SU-DHL-6 (cell line): ENCODE results near the gene NFIB.

Source experiments
- H2AFZ ChIP-seq: fragments of 200-600 bp; sonication (generic); 2 replicates; pipeline ENCODE4 v1.6.1; 2014; ENCODE audit warnings: low read depth, mild to moderate bottlenecking, moderate library complexity, mixed read lengths, antibody characterized with exemption, low read length; ENCODE audit not compliant: severe bottlenecking
- H3F3A ChIP-seq: fragments of 200-600 bp; shearing (Covaris generic); 2 replicates; pipeline ENCODE4 v1.6.0; 2016; ENCODE audit warnings: antibody characterized with exemption, mild to moderate bottlenecking; ENCODE audit not compliant: insufficient read depth
- H3K27ac ChIP-seq: fragments of 200-600 bp; sonication (generic); 2 replicates; pipeline ENCODE4 v1.5.1; 2016; ENCODE audit warnings: low read depth, mild to moderate bottlenecking, low read length, moderate library complexity, mixed read lengths
- H3K27me3 ChIP-seq: fragments of 200-600 bp; sonication (generic), shearing (Covaris generic); 2 replicates; pipeline ENCODE4 v1.6.0; 2014; ENCODE audit warnings: mild to moderate bottlenecking, low read length
- H3K36me3 ChIP-seq: fragments of 200-600 bp; sonication (generic); 2 replicates; pipeline ENCODE4 v1.6.1; 2014; ENCODE audit warnings: mild to moderate bottlenecking, low read length, mixed read lengths
- H3K4me2 ChIP-seq: fragments of 300-600, 200-600 bp; shearing (Covaris generic), sonication (generic); 2 replicates; pipeline ENCODE4 v1.6.0; 2014; ENCODE audit warnings: low read length, low read depth, mild to moderate bottlenecking; ENCODE audit not compliant: poor library complexity, severe bottlenecking
- H3K4me3 ChIP-seq: fragments of 200-600 bp; sonication (generic); 2 replicates; pipeline ENCODE4 v1.5.1; 2014; ENCODE audit warnings: antibody characterized with exemption, low read length, mild to moderate bottlenecking, mixed read lengths; ENCODE audit not compliant: insufficient read depth, poor library complexity, severe bottlenecking
- H3K79me2 ChIP-seq: fragments of 200-600 bp; sonication (generic); 2 replicates; pipeline ENCODE4 v1.6.1; 2014; ENCODE audit warnings: mild to moderate bottlenecking, low read length, moderate library complexity; ENCODE audit not compliant: insufficient read depth
- H3K9ac ChIP-seq: fragments of 200-600 bp; sonication (generic); 2 replicates; pipeline ENCODE4 v1.7.0; 2014; ENCODE audit warnings: mild to moderate bottlenecking, low read length
- H3K9me2 ChIP-seq: fragments of 200-600 bp; sonication (generic); replicated peaks from 2 replicates; pipeline ENCODE4 v1.6.1; 2014; ENCODE audit warnings: low read length; ENCODE audit not compliant: insufficient read depth
- H3K9me3 ChIP-seq: fragments of 200-600 bp; sonication (generic); 2 replicates; pipeline ENCODE4 v1.6.1; 2014; ENCODE audit warnings: low read length, mixed read lengths; ENCODE audit not compliant: insufficient read depth
- H4K20me1 ChIP-seq: fragments of 200-600 bp; sonication (generic); 2 replicates; pipeline ENCODE4 v1.6.1; 2014; ENCODE audit warnings: low read depth, mild to moderate bottlenecking, antibody characterized with exemption, low read length, moderate library complexity, mixed read lengths
- EZH2phosphoT487 ChIP-seq: fragments of 200-600 bp; sonication (generic), shearing (Covaris generic); conservative IDR thresholded peaks from 2 replicates; pipeline ENCODE4 v1.6.1; 2018; ENCODE audit warnings: mild to moderate bottlenecking, antibody characterized with exemption, low read length, moderate library complexity, mixed read lengths
- TF ChIP-seq, protein P1 (sequence below): fragments of 200-600 bp; sonication (generic); IDR thresholded peaks from one replicate; pipeline ENCODE4 v1.5.1; 2017; ENCODE audit warnings: antibody characterized with exemption, mild to moderate bottlenecking, low read length, moderate library complexity; ENCODE audit not compliant: insufficient read depth, poor library complexity, severe bottlenecking

The NFIB gene

GRCh38 chr9:14349146-14349446, 35.2 kb upstream of the NFIB start:
- Histone ChIP-seq H3K4me2 (no peak overlapping the region), H2AFZ (no peak overlapping the region), H3K4me3 (no peak overlapping the region), H3K27me3 (no peaks in the 10 kb centered on the region), H3K9ac (no peak overlapping the region), H3F3A (no peaks in the 10 kb centered on the region), H4K20me1 (no peaks in the 10 kb centered on the region), H3K27ac (no peak overlapping the region), H3K36me3 (no peaks in the 10 kb centered on the region), H3K9me2 (no peaks in the 10 kb centered on the region), H3K9me3 (no peaks in the 10 kb centered on the region), H3K79me2 (no peaks in the 10 kb centered on the region)
- no peak for TF ChIP-seq EZH2phosphoT487

DNA sequence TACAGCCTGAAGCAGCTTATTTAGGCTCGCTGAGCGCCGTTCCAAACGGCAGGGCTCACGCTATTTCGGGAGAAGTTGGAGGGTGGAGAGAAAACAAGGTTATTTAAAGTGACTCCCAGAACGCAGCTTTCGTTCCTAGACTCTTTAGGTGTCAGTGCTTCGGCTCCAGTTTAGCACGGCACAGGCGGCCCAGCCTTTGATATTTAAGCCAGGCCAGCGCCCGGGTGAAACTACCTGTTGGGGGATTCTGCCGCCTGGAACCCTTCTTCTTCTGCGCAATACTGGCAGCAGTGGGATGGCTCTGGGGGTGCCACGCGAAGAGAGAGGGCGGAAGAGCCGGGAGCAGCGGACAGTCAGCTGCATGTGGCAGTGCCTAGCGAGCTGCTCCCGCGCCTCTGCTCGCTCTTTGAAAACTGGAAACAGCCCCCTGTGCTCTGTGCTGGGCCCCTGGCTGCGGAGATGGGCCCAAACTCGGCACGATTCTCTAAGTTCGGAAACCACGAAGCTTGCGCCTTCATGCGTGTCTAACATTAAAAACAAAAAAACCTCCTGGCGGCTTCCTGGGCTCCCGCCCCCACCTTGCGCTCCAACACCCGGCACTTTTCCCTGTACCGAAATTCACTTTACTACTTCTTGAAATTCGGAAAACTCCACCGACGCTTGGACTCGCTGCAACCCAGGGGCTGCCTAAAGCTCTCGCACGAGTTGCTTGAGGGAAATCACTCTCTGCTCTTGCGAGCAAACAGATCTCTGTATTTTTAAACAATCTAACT, 34.6 kb upstream of the NFIB start:
- Histone ChIP-seq H3K9me2 (no peaks in the 10 kb centered on the region), H2AFZ (no peak overlapping the region), H3K4me3 (no peak overlapping the region), H3K79me2 (no peaks in the 10 kb centered on the region), H3F3A (no peaks in the 10 kb centered on the region), H3K9ac (no peak overlapping the region), H4K20me1 (no peaks in the 10 kb centered on the region), H3K36me3 (no peaks in the 10 kb centered on the region), H3K4me2 (no peak overlapping the region), H3K9me3 (no peaks in the 10 kb centered on the region), H3K27me3 (no peaks in the 10 kb centered on the region), H3K27ac (no peak overlapping the region)
- TF ChIP-seq, protein P1, sequence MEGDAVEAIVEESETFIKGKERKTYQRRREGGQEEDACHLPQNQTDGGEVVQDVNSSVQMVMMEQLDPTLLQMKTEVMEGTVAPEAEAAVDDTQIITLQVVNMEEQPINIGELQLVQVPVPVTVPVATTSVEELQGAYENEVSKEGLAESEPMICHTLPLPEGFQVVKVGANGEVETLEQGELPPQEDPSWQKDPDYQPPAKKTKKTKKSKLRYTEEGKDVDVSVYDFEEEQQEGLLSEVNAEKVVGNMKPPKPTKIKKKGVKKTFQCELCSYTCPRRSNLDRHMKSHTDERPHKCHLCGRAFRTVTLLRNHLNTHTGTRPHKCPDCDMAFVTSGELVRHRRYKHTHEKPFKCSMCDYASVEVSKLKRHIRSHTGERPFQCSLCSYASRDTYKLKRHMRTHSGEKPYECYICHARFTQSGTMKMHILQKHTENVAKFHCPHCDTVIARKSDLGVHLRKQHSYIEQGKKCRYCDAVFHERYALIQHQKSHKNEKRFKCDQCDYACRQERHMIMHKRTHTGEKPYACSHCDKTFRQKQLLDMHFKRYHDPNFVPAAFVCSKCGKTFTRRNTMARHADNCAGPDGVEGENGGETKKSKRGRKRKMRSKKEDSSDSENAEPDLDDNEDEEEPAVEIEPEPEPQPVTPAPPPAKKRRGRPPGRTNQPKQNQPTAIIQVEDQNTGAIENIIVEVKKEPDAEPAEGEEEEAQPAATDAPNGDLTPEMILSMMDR = no peak
- TF ChIP-seq EZH2phosphoT487 = no peak

- H3K27ac ChIP-seq = no peak overlapping the region
- no peaks in the 10 kb centered on the region for H3K79me2 ChIP-seq
- H3K36me3 ChIP-seq = no peaks in the 10 kb centered on the region
- no peak overlapping the region for H3K9ac ChIP-seq
- H3K27me3 ChIP-seq = no peaks in the 10 kb centered on the region
- H3K4me3 ChIP-seq = no peak overlapping the region
- H3K4me2 ChIP-seq = no peak overlapping the region
- no peak overlapping the region for H2AFZ ChIP-seq
- H3F3A ChIP-seq = no peaks in the 10 kb centered on the region
- H4K20me1 ChIP-seq = no peaks in the 10 kb centered on the region
- TF ChIP-seq, protein P1 = no peak
- no peak for TF ChIP-seq EZH2phosphoT487
- no peaks in the 10 kb centered on the region for H3K9me2 ChIP-seq
- H3K9me3 ChIP-seq = no peaks in the 10 kb centered on the region
Observed at GRCh38 chr9:14348123-14348372, 34.1 kb upstream of the NFIB start.

DNA sequence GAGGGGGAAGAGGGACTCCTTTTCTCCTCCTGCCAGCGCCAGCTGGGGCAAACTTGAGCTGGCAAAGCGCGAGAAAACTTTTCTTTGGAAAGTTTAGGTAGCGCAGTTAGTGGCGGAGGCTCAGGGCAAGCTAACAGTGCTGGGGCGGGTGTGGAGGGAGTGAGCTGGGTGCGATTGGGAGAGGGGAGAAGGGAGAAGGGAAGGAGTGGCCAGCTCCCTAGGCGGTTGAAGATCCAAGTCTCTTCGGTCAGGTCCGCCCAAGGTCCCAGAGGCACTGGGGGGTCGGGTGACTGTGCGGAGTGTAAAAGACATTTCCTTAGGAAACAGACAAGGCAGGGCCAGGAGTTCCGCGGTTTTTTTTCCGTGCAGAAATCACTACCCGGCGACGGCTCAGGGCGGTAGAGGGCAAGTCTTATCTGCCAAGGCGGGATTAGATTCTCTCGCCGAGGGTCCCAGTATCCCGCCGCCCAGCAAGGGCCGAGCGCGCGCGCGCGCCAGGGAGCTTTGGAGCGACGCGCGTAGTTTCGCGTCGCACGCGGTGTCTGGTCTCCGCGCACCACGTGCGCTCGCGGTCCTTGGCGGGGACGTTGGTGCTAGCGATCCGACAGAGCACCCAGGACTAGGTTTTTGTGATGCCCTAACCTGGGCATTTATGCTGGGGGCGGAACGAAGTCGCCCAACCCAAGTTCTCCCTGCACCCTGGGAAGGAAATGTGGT, 33.6 kb upstream of the NFIB start:
- no peaks in the 10 kb centered on the region for H3K27me3 ChIP-seq
- TF ChIP-seq, protein P1 = no peak
- TF ChIP-seq EZH2phosphoT487 = no peak
- no peaks in the 10 kb centered on the region for H3K9me3 ChIP-seq
- H3K4me2 ChIP-seq = no peak overlapping the region
- H3K79me2 ChIP-seq = no peaks in the 10 kb centered on the region
- H3K27ac ChIP-seq = no peak overlapping the region
- H3K9ac ChIP-seq = no peak overlapping the region
- H3K4me3 ChIP-seq = no peak overlapping the region
- H4K20me1 ChIP-seq = no peaks in the 10 kb centered on the region
- no peak overlapping the region for H2AFZ ChIP-seq
- no peaks in the 10 kb centered on the region for H3F3A ChIP-seq
- H3K36me3 ChIP-seq = no peaks in the 10 kb centered on the region
- no peaks in the 10 kb centered on the region for H3K9me2 ChIP-seq
